ENCODE data around the gene CORO7. TPM values are rescaled to one million over a fixed set of nuclear protein-coding genes. Genes with fewer than 3 reads are reported as not detected.
A peak's percentile ranks its signal among the peaks of the same experiment; 100 is the strongest.
"Not testable (repeated sequence)": the region's sequence is repeated elsewhere in the genome, so short reads cannot be mapped to it uniquely, and the experiment has no call there.

CORO7 gene
- total RNA-seq, 1 donor from 2014 or later = 9.6 TPM

DNA sequence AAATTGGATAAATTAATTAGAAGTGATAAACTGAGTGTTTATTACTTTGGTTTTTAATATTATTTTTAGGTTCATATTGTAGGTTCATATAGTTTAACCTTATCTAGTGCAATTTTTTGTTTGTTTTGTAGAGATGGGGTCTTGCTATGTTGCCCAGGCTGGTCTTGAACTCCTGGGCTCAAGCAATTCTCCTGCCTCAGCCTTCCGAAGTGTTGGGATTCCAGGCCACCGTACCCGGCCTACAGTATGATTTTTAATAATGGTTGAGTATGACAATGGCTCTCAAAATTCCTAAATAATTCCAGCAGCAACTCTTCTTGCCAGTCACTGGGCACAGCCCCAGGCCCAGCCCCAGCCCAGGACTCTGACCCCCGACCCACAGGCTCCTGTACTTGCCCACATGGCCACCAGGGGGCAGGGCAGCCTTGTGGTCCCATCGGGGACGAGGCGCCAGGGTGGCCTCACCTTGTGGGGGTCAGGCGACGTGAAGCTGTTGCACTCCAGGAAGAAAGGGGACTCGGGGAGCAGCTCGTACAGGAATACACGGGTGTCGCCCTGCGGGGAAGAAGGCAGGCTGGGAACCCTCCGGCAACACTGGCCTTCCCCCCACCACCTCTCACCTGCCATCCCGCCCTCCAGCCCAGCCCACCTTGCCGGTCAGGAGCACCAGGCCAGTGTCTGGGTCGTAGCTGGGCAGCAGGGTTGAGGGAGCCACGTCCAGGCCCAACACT, 57.4 kb downstream of the CORO7 start:
- no peak for DNase-seq (ENCODE audit: low spot score)
- ATAC-seq = peak; percentile 84

DNA sequence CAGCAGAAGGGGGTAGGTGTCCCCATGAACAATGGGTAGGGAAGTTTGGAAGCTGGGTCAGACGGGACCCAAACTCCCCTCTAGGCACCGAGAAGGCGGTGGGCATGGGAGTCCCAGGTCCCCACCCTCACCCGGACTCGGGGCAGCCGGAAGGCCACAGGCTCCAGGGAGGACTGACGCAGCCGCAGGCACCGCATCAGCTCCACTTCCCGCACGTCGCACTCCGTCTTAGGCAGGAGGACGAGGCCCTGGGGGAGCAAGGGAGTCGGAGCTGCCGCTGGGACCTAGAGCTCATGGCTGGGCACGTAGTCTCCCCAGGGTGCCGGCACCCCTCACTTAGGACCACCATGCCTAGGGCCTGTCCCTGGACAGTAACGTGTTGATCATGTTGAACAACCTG, 58.2 kb downstream of the CORO7 start:
- DNase-seq (ENCODE audit: low spot score) (no peak), ATAC-seq (no peak)

DNA sequence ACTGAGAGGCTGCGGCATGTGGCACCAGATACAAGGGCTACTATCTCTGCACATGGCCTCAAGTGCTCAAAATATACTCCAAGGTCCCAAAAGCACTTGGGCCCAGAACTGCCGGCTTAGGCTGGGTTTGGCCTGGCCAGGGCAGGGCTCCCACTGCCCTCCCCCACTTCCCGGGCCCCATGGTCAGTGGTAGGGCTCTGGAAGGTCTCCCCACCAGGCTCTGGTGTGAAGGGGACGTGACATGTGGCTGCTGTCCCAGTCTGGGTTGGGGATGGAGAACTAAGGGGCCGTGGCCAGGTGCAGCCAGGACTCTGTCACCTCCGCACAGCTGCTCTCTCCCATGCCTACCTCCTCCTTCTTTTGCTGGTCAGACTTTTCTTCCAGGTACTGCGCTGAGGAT, 59.6 kb downstream of the CORO7 start:
- DNase-seq (ENCODE audit: low spot score) (no peak), ATAC-seq (no peak)

- DNase-seq (ENCODE audit: low spot score) = no peak
Observed at GRCh38 chr16:4354512-4355409, 61.6 kb downstream of the CORO7 start.

GRCh38 chr16:4353675-4354074, 62.7 kb downstream of the CORO7 start:
- ATAC-seq = no peak
- no peak for DNase-seq (ENCODE audit: low spot score)

More at GRCh38 chr16:4354512-4355409, 61.6 kb downstream of the CORO7 start:
- no peak for ATAC-seq

DNA sequence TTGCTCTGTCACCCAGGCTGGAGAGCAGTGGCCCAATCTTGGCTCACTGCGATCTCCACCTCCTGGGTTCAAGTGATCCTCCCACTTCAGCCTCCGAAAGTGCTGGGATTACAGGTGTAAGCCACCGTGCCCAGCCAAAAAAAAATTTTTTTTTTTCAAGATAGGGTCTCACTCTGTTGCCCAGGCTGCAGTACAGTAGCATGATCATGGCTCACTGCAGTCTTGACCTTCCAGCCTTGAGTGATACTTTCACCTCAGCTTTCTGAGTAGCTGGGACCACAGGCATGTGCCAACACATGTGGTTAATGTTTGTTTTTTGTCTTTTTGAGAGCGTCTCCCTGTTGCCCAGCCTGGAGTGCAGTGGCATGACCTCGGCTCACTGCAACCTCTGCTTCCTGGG, 63.6 kb downstream of the CORO7 start:
- no peak for DNase-seq (ENCODE audit: low spot score)
- ATAC-seq = no peak

DNA sequence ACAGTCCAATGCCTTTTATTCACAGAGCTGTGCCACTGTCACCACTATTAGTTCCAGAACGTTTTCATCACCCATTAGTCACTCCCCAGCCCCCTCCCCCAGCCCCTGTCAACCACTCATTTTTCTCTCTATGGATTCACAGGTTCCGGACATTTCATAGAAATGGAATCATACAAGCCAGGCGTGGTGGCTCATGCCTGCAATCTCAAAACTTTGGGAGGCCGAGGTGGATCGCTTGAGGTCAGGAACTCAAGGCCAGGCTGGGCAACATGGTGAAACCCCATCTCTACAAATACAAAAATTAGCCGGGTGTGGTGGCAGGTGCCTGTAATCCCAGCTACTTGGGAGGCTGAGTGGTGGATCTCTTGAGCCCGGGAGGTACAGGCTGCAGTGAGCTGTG, 64.5 kb downstream of the CORO7 start:
- no peak for DNase-seq (ENCODE audit: low spot score)
- no peak for ATAC-seq

GRCh38 chr16:4350787-4351659, 65.4 kb downstream of the CORO7 start, which contains the start of gene PAM16:
TSS of gene PAM16 (minus strand) at chr16:4351321. CDS start at chr16:4351234, 87 bp downstream.
- peak; percentile 81 for ATAC-seq

DNA sequence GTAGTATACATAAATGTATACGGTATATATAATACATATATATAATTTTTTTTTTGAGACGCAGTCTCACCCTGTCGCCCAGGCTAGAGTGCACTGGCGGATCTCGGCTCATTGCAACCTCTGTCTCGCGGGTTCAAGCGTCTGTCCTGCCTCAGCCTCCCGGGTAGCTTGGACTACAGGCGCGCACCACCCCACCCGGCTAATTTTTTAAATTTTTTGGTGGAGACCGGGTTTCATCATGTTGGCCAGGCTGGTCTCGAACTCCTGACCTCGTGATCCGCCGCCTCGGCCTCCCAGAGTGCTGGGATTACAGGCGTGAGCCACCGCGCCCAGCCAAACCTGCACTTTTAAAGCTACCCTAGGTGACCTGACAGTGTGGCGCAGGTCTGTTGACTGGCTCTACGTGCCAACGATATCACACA, 66.0 kb downstream of the CORO7 start:
- ATAC-seq = no peak
- peak; percentile 76 for DNase-seq (ENCODE audit: low spot score)

More at GRCh38 chr16:4350787-4351659, 65.4 kb downstream of the CORO7 start, which contains the start of gene PAM16:
- peak; percentile 98 for DNase-seq (ENCODE audit: low spot score)

DNA sequence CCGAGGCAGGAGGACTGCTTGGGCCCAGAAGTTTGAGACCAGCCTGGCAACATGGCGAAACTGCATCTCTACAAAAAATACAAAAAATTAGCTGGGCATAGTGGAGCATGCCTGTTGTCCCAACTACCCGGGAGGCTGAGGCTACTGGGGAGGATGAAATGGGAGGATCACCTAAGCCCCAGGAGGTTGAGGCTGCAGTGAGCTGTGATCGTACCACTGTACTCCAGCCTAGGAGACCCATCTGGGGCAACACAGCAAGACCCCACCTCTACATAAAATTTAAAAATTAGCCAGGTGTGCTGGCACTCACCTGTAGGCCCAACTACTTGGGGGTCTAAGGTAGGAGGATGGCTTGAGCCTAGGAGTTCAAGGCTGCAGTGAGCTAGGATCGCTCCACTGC, 67.1 kb downstream of the CORO7 start:
- ATAC-seq (no peak), DNase-seq (ENCODE audit: low spot score) (no peak)

GRCh38 chr16:4347765-4348509, 68.5 kb downstream of the CORO7 start:
- peak; percentile 86 for DNase-seq (ENCODE audit: low spot score)
- ATAC-seq = peak; percentile 55

DNA sequence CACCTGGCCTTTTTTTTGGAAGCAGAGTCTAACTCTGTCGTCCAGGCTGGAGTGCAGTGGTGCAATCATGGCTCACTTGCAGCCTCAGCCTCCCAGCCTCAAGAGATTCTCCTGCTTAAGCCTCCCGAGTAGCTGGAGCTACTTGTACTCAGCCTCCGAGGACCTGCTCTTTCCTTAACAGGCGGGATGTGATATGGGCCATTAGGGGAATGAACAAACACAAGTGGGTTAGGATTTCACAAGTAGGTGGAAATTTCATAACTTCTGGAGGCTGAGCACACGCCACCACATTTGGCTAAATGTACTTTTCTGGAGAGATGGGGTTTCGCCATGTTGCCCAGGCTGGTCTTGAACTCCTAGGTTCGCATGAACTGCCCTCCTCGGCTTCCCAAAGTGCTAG, 69.4 kb downstream of the CORO7 start:
- DNase-seq (ENCODE audit: low spot score) (no peak), ATAC-seq (peak; percentile 1)

DNA sequence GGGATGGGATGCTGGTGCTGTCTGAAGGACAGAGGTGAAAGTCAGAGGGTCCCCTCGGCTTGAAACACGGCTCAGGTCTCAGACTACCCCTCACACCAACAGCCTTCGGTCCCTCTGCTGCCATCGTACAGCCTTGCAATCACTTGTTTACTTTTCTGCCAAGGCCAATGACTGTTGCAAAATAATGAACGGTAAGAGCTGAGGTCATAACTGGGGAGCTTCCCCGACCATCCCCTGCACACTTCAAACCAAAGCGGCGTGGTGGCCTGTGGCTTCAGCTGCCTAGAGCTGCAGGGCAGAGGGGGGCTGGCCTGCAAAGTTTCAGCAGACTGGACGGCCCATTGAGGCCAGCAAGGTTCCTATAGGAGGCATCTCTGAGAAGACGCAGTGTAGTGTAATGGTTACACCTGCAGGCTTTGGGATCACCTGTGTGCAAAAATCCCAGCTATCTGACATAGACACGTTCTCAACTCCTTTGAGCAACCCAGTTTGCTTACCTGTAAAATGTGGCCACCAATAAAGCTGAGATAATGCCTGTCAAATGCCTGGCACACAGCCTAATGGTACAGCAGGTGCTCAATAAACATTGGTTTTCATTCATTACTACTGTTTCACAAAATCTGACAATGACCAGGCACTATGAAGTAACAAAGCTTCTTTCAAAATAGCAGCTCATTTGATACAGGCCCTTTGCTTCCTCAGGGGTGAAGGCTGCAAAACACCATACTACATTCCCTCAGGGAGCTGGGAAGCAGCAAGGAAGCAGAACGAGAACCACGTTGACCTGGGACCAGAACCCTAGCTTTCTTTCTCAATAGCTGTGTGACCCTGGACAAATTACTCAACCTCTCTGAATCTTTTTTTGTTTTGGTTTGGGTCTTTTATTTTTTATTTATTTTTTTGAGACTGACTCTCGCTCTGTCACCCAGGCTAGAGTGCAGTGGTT, 70.3 kb downstream of the CORO7 start:
- DNase-seq (ENCODE audit: low spot score) = peak; percentile 71
- ATAC-seq = peak; percentile 60

- DNase-seq (ENCODE audit: low spot score) (no peak), ATAC-seq (peak; percentile 16)
Observed at GRCh38 chr16:4344983-4345835, 71.2 kb downstream of the CORO7 start.

DNA sequence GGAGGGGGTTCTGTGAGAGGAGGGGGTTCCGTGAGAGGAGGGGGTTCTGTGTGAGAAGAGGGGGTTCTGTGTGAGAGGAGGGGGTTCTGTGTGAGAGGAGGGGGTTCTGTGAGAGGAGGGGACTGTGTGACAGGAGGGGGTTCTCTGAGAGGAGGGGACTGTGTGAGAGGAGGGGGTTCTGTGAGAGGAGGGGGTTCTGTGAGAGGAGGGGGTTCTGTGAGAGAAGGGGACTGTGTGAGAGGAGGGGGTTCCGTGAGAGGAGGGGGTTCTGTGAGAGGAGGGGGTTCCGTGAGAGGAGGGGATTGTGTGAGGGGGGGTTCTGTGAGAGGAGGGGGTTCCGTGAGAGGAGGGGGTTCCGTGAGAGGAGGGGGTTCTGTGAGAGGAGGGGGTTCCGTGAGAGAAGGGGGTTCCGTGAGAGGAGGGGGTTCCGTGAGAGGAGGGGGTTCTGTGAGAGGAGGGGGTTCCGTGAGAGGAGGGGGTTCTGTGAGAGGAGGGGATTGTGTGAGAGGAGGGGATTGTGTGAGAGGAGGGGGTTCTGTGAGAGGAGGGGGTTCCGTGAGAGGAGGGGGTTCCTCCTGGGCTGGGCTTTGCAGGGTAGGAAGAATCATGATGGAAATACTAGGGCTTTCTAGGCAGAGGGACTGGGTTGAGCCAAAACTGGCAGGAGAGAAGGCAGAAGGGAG, 72.0 kb downstream of the CORO7 start:
- DNase-seq (ENCODE audit: low spot score); ATAC-seq: not testable (repeated sequence)

DNA sequence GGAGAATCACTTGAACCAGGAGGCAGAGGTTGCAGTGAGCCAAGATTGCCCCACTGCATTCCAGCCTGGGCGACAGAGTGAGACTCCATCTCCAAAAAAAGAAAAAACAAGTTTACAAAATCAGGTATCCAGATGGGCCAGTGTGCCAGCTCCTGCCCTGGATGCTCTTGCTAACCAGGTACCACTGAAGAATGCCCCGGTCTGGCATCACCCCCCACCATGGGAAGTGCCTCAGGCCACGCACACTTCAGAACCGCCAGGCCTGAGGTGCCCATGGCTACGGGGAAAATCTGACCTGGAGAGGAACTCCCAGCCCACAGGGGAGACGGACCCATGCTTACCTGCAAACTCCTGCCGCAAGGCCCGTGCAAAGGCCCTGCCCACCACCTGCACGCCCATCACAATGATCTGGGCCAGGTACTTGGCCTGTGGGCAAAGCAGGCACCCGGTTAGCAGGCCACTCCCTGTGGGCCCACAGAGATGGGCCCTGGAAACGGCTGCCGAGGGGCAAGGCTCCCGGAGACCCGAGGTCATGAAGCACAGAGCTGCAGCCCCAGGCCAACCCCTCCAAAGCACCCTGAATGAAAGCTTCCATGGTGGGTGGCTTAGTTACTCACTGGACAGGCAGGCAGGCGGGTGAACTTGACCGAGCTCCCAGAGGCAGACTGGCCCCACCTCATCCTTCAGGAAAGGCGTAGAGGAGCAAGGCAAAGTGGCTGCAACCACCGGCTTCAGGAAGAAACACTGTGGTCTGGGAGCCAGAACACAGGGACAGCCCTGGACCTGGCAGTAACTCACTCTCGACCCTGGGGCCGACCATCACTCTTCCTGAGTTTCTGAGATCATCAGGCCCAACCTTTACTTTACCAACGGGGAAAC, 73.3 kb downstream of the CORO7 start:
- ATAC-seq = no peak

More for the DNA sequence above, 73.3 kb downstream of the CORO7 start:
- no peak for DNase-seq (ENCODE audit: low spot score)
